Measurements from ENCODE around the gene IL27RA. TPM values are rescaled to one million over a fixed set of nuclear protein-coding genes. Genes with fewer than 3 reads are reported as not detected.
"Not testable (repeated sequence)": the region's sequence is repeated elsewhere in the genome, so short reads cannot be mapped to it uniquely, and the experiment has no call there.

Gene IL27RA
- total RNA-seq, 1 experiment from 2014 or later = 13.6 TPM

GRCh38 chr19:14035159-14035558 lies 3.6 kb downstream of the IL27RA start:
- not testable (repeated sequence) for H3K23ac ChIP-seq (ENCODE audit: insufficient read length, low read depth, low read length); H3K14ac ChIP-seq (ENCODE audit: insufficient read depth, low read length); H3K56ac ChIP-seq (ENCODE audit: insufficient read length, low read depth, low read length); H3K9me3 ChIP-seq (ENCODE audit: control insufficient read depth, low read depth, low read length); H4K8ac ChIP-seq (replicated peaks; ENCODE audit: insufficient read length, low read depth, low read length); H3K4ac ChIP-seq (ENCODE audit: low read depth, low read length); H3K27me3 ChIP-seq (ENCODE audit: insufficient read depth, low read length); H3K9ac ChIP-seq (ENCODE audit: extremely low read depth, insufficient read length, low read length); H3T11ph ChIP-seq (ENCODE audit: low read length); H3K79me1 ChIP-seq (ENCODE audit: insufficient read depth, low read depth, low read length, poor library complexity, severe bottlenecking); H3K4me1 Mint-ChIP-seq; H2BK5ac ChIP-seq (ENCODE audit: insufficient read length, low read length); H2AK5ac ChIP-seq (ENCODE audit: insufficient read length, low read length); H3K4me2 ChIP-seq (ENCODE audit: insufficient read depth, insufficient read length, low read length); H2BK20ac ChIP-seq (ENCODE audit: low read depth, low read length, poor library complexity, severe bottlenecking); H4K91ac ChIP-seq (ENCODE audit: insufficient read length, low read depth, low read length); H3K79me2 ChIP-seq (ENCODE audit: insufficient read depth, low read length); H2AFZ ChIP-seq (ENCODE audit: low read length); H3K27ac Mint-ChIP-seq; H3K4me3 Mint-ChIP-seq; H3K18ac ChIP-seq (ENCODE audit: insufficient read length, low read depth, low read length); H2BK12ac ChIP-seq (ENCODE audit: insufficient read length, low read depth, low read length); H3K36me3 Mint-ChIP-seq (ENCODE audit: insufficient read depth in 1 of 3, low read depth in 3 of 3); H3K9me3 Mint-ChIP-seq; H2BK120ac ChIP-seq (ENCODE audit: low read depth, low read length, poor library complexity, severe bottlenecking); H4K5ac ChIP-seq (ENCODE audit: insufficient read length, low read depth, low read length); DNase-seq; H2BK15ac ChIP-seq (ENCODE audit: low read depth, low read length); H3K4me1 ChIP-seq (ENCODE audit: insufficient read depth, low read length); H4K20me1 ChIP-seq (ENCODE audit: control insufficient read depth, insufficient read depth, insufficient read length); H3K27ac ChIP-seq (ENCODE audit: insufficient read length, low read depth, low read length)
- peak; percentile 43; the same call in 2 of the 3 replicates for TF ChIP-seq CTCF (conservative IDR thresholded peaks at IDR 0.05)
- no CpG with 5 or more reads among the region's 12 CpGs for WGBS (ENCODE audit: extremely low coverage, insufficient read length, low lambda C conversion rate)
- peaks cover 13% of the 10 kb centered on the region for H3K23me2 ChIP-seq (ENCODE audit: insufficient read length, low read depth, low read length, poor library complexity, severe bottlenecking)
- H3K27me3 Mint-ChIP-seq (ENCODE audit: low read depth) = peaks cover 14% of the 10 kb centered on the region
